MG63 (cell line): ENCODE results near the gene GPR180. TPM values are rescaled to one million over a fixed set of nuclear protein-coding genes. Genes with fewer than 3 reads are reported as not detected.

ENCODE experiments used
- DNase-seq: peaks from one replicate; pipeline ENCODE4 v3.0.0-alpha.2; 2020
- H3K27me3 ChIP-seq: fragments of 250-450 bp; sonication (Bioruptor Pico); 2 replicates; pipeline ENCODE4 v1.5.1; 2020; ENCODE audit warnings: mild to moderate bottlenecking, moderate library complexity
- H3K36me3 ChIP-seq: fragments of 250-450 bp; sonication (Bioruptor Pico); 2 replicates; pipeline ENCODE4 v1.5.1; 2020; ENCODE audit warnings: mild to moderate bottlenecking, moderate library complexity
- H3K4me3 ChIP-seq: fragments of 250-450 bp; sonication (Bioruptor Pico); 2 replicates; pipeline ENCODE4 v1.5.1; 2020; ENCODE audit warnings: mild to moderate bottlenecking, moderate library complexity
- H3K9me3 ChIP-seq: fragments of 250-450 bp; sonication (Bioruptor Pico); 2 replicates; pipeline ENCODE4 v1.5.1; 2020; ENCODE audit warnings: mild to moderate bottlenecking, moderate library complexity
- total RNA-seq: library from RNA; depleted of rRNA; stranded (reverse); fragments of >200 nt; shearing (Covaris generic); gene quantifications from 2 replicates; pipeline ENCODE4 v1.2.3, GENCODE V29; 2014; ENCODE audit warnings: low replicate concordance; rRNA removed

GPR180 gene
- 8.1 and 11.8 TPM in 2 replicates for total RNA-seq

- peak; percentile 98 for DNase-seq
Measured at GRCh38 chr13:94601446-94602431, at the start of gene GPR180. TSS of gene GPR180 (plus strand) at chr13:94601857. CDS start at chr13:94601928, 71 bp downstream.

GRCh38 chr13:94552095-94552494, 49.6 kb upstream of the GPR180 start:
- H3K36me3 ChIP-seq: no peaks in the 10 kb centered on the region
- no peak for DNase-seq
- H3K27me3 ChIP-seq: no peaks in the 10 kb centered on the region
- H3K9me3 ChIP-seq: no peaks in the 10 kb centered on the region
- no peak overlapping the region for H3K4me3 ChIP-seq

More at GRCh38 chr13:94601446-94602431, at the start of gene GPR180:
- H3K4me3 ChIP-seq: peak within 1 kb of the TSS; percentile 85
- no peaks in the 10 kb centered on the region for H3K9me3 ChIP-seq
- H3K36me3 ChIP-seq: peaks cover 22% of the 10 kb centered on the region
- H3K27me3 ChIP-seq: no peaks in the 10 kb centered on the region

GRCh38 chr13:94553766-94554165, 47.9 kb upstream of the GPR180 start:
- Histone ChIP-seq H3K9me3 (no peaks in the 10 kb centered on the region), H3K36me3 (no peaks in the 10 kb centered on the region), H3K27me3 (no peaks in the 10 kb centered on the region), H3K4me3 (no peak overlapping the region)
- no peak for DNase-seq

GRCh38 chr13:94556041-94556440, 45.6 kb upstream of the GPR180 start:
- H3K36me3 ChIP-seq: no peaks in the 10 kb centered on the region
- H3K4me3 ChIP-seq: no peak overlapping the region
- no peak for DNase-seq
- no peaks in the 10 kb centered on the region for H3K9me3 ChIP-seq
- no peaks in the 10 kb centered on the region for H3K27me3 ChIP-seq

- no peaks in the 10 kb centered on the region for H3K27me3 ChIP-seq
- H3K36me3 ChIP-seq: no peaks in the 10 kb centered on the region
- H3K4me3 ChIP-seq: no peak overlapping the region
- no peak for DNase-seq
- H3K9me3 ChIP-seq: no peaks in the 10 kb centered on the region
Measured at GRCh38 chr13:94556621-94557020, 45.0 kb upstream of the GPR180 start.

DNA sequence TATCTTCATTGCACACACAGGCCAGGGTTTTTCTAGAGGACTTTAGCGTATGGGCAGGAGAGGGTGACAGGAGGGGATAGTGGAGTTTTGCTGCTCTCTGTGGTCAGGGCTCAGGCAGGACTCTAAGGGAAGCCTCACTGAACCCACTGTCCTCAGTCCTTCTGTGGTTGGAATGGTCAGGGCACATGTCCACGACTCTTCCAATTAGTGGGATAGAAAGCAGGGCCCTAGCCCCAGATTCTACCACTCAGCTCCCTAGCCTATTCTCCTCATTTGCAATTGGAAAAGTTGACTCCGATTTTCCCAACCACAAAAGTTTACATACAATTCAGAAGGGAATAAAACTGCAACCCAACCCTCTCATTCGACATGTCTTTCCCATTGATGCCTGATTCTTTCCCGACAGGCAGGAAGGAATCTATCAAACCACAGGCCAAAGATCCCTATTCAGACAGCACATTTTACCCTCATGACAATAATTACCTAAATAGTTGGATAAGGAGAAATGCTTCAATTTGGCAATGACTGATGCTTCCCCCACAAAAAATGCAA, 43.9 kb upstream of the GPR180 start:
- no peaks in the 10 kb centered on the region for H3K9me3 ChIP-seq

DNA sequence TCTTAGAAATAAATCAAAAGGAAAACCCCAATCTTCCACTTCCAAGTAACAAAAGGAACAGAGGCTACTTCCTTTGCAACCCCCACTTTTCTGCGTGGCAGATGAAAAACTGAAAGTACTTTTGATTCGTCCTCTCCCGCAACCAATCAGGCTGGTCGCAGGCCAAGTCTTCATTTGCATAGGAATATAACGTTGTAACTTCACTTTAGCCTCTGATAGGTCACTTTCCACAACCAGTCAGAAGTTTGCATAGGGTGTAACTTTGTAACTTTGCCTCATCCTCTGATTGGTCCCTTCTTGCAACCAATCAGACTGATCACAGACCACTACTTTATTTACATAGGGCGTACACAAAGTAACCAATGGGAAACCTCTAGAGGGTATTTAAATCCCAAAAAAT, 42.9 kb upstream of the GPR180 start:
- Histone ChIP-seq H3K27me3 (no peaks in the 10 kb centered on the region), H3K4me3 (no peak overlapping the region), H3K9me3 (no peaks in the 10 kb centered on the region), H3K36me3 (no peaks in the 10 kb centered on the region)
- DNase-seq: no peak

More for the DNA sequence above, 43.9 kb upstream of the GPR180 start:
- Histone ChIP-seq H3K4me3 (no peak overlapping the region), H3K27me3 (no peaks in the 10 kb centered on the region), H3K36me3 (no peaks in the 10 kb centered on the region)
- no peak for DNase-seq

- H3K4me3 ChIP-seq: no peak overlapping the region
- no peak for DNase-seq
- no peaks in the 10 kb centered on the region for H3K27me3 ChIP-seq
- H3K9me3 ChIP-seq: no peaks in the 10 kb centered on the region
- H3K36me3 ChIP-seq: no peaks in the 10 kb centered on the region
Measured at GRCh38 chr13:94559222-94559795, 42.3 kb upstream of the GPR180 start.

- DNase-seq: no peak
- no peaks in the 10 kb centered on the region for H3K9me3 ChIP-seq
- H3K36me3 ChIP-seq: no peaks in the 10 kb centered on the region
- no peaks in the 10 kb centered on the region for H3K27me3 ChIP-seq
- no peak overlapping the region for H3K4me3 ChIP-seq
Measured at GRCh38 chr13:94560116-94560515, 41.5 kb upstream of the GPR180 start.

GRCh38 chr13:94561126-94561525, 40.5 kb upstream of the GPR180 start:
- Histone ChIP-seq H3K4me3 (no peak overlapping the region), H3K36me3 (no peaks in the 10 kb centered on the region), H3K9me3 (no peaks in the 10 kb centered on the region), H3K27me3 (no peaks in the 10 kb centered on the region)
- DNase-seq: no peak

DNA sequence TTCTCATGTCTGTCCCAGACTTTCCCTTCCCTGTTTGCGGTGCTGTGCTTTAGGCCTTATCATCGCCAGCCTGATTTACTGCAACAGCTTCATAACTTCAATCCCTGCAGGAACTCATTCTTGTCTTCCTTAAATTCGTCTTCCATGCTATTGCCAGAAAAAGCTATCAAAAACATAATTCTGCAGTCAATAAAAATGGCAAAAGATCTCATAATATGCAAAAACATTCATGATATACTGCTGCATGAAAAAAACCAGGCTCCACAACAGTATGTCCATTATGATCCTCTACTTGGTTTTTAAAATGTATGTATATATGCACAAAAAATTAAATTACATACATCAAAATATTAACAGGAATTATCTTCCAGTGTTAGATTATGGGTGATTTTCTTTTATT, 34.1 kb upstream of the GPR180 start:
- no peak for DNase-seq
- Histone ChIP-seq H3K27me3 (no peaks in the 10 kb centered on the region), H3K36me3 (peaks cover 15% of the 10 kb centered on the region), H3K4me3 (no peak overlapping the region), H3K9me3 (no peaks in the 10 kb centered on the region)

DNA sequence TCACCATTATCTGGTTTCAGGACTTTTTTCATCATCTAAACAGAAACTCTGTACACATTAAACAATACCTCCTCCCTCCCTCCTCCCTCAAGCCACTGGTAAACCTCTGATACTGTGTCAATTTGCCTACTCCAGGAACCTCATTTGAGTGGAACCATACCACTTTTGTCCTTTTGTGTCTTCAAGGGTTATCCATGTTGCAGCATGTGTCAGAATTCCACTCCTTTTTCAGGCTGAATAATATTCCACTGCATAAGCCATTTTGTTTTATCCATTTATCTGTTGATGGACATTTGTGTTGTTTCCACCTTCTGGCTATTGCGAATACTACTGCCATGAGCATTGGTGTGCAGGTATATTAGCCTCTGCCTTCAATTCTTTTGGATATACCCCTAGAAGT, 33.2 kb upstream of the GPR180 start:
- no peaks in the 10 kb centered on the region for H3K27me3 ChIP-seq

GRCh38 chr13:94569615-94570014, 32.0 kb upstream of the GPR180 start:
- Histone ChIP-seq H3K9me3 (no peaks in the 10 kb centered on the region), H3K27me3 (no peaks in the 10 kb centered on the region), H3K4me3 (no peak overlapping the region), H3K36me3 (peaks cover 29% of the 10 kb centered on the region)
- no peak for DNase-seq

More for the DNA sequence above, 33.2 kb upstream of the GPR180 start:
- peaks cover 24% of the 10 kb centered on the region for H3K36me3 ChIP-seq
- no peaks in the 10 kb centered on the region for H3K9me3 ChIP-seq
- H3K4me3 ChIP-seq: no peak overlapping the region
- DNase-seq: no peak

DNA sequence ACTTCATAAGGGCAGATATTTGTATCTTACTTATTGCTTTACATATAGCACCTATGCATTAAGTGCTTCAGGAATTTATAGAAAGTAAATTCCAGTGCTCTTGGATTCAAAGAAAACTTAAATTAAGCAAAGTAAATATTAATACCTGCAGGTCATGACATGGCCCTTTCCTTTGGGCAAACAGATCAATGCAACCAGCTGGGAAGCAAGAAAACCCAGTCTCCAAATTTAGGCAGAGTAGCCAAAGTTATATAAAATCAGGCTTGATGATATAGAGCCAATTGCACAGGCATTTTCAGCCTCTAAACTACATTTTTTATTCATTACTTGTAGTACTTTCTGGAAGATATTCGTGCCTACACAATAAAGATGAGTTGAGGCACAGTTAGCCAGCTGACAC, 22.6 kb upstream of the GPR180 start:
- H3K4me3 ChIP-seq: no peak overlapping the region
- no peak for DNase-seq
- H3K36me3 ChIP-seq: peaks cover 60% of the 10 kb centered on the region
- no peaks in the 10 kb centered on the region for H3K9me3 ChIP-seq
- no peaks in the 10 kb centered on the region for H3K27me3 ChIP-seq

DNA sequence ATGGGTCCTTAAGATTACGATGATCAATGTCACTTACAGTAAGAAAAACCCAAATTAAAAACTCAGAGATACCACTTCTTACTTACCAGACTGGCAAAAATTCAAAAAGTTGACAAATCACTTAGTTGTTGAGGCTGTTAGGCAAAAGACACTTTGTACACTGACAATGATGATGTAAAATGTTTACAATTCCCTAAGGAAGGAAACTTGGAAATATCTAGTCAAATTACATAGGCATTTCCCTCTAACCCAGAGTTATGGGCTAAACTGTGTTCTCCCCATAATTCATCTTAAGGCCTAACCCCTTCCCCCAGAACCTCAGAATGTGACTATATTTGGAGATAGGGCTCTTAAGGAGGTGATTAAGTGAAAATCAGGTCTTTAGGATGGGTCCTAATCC, 17.7 kb upstream of the GPR180 start:
- no peak overlapping the region for H3K4me3 ChIP-seq
- peaks cover 47% of the 10 kb centered on the region for H3K36me3 ChIP-seq
- no peaks in the 10 kb centered on the region for H3K27me3 ChIP-seq
- no peaks in the 10 kb centered on the region for H3K9me3 ChIP-seq
- DNase-seq: no peak

DNA sequence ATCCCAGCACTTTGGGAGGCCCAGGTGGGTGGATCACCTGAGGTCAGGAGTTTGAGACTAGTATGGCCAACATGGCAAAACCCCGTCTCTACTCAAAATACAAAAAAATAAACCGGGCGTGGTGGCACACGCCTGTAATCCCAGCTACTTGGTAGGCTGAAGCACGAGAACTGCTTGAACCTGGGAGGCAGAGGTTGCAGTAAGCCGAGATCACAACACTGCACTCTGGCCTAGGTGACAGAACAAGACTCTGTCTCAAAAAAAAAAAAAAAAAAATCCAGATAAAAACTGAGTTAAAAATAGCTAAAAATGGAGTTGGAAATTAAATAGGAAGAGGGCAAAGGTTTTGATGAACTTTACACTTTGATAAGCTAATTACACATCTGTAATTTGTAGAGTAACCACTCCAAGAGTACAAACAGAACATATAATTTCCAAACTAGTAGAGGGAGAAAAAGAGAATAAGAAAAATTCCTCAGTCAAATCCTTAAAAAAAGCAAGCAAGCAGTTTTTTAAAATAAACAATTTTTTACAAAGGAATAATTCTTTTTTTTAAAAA, 16.0 kb upstream of the GPR180 start:
- no peak overlapping the region for H3K4me3 ChIP-seq
- no peak for DNase-seq
- H3K36me3 ChIP-seq: peaks cover 32% of the 10 kb centered on the region
- no peaks in the 10 kb centered on the region for H3K27me3 ChIP-seq
- no peaks in the 10 kb centered on the region for H3K9me3 ChIP-seq

GRCh38 chr13:94586371-94586770, 15.3 kb upstream of the GPR180 start:
- no peak for DNase-seq
- no peaks in the 10 kb centered on the region for H3K27me3 ChIP-seq
- H3K4me3 ChIP-seq: no peak overlapping the region
- H3K36me3 ChIP-seq: peaks cover 38% of the 10 kb centered on the region
- no peaks in the 10 kb centered on the region for H3K9me3 ChIP-seq
